Activated naive CD4-positive, alpha-beta T cell treated with anti-CD3 and anti-CD28 coated beads, Interleukin-2, amount 10 ng/mL, durations not matched to agents 7 days and 5 days (primary cell): ENCODE measurements around the gene MACC1.

Experiments
- CTCF ChIA-PET: fragments of 350-600 bp; sonication (Branson Sonifier 250); formaldehyde crosslinking; loops from one replicate; lab custom pipeline; 2021; ENCODE audit warnings: antibody characterized with exemption; lab: Charles Lee
- DNase-seq: peaks from one replicate; pipeline ENCODE4 v3.0.0-alpha.2; 2020
- H3K27ac Mint-ChIP-seq: one replicate; pipeline ENCODE4 v1.8.0; 2021; ENCODE audit warnings: mild to moderate bottlenecking, moderate library complexity, mixed read lengths
- H3K27me3 Mint-ChIP-seq: one replicate; pipeline ENCODE4 v1.8.0; 2021; ENCODE audit warnings: mild to moderate bottlenecking, mixed read lengths
- H3K36me3 Mint-ChIP-seq: one replicate; pipeline ENCODE4 v1.8.0; 2021; ENCODE audit warnings: mixed read lengths
- H3K4me1 Mint-ChIP-seq: one replicate; pipeline ENCODE4 v1.8.0; 2021; ENCODE audit warnings: mixed read lengths
- H3K4me3 Mint-ChIP-seq: one replicate; pipeline ENCODE4 v1.8.0; 2021; ENCODE audit warnings: mild to moderate bottlenecking, moderate library complexity, mixed read lengths
- H3K9me3 Mint-ChIP-seq: one replicate; pipeline ENCODE4 v1.8.0; 2021; ENCODE audit warnings: mixed read lengths

MACC1 gene

DNA sequence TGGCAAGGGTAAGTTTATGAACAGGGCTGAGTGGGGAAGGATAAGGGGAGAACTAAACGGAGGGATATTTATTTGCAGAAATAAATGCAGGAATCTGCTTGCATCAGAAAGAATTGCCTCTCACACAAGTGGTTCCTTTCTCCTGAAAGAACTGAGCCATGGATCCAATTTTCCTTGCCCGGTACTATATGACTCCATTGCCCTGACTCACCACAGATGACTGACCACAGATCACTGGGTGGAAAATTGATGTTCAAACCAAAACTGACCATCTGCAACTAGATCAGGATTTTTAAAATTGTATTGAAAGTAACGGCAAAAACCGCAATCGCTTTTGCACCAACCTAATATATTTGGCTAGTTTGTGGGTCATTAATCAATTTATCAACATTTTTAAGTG lies 6.2 kb upstream of the MACC1 start:
- Mint-ChIP-seq H3K4me3 (no peak overlapping the region), H3K27ac (no peak overlapping the region), H3K27me3 (no peaks in the 10 kb centered on the region), H3K9me3 (no peaks in the 10 kb centered on the region), H3K36me3 (no peaks in the 10 kb centered on the region), H3K4me1 (no peaks in the 10 kb centered on the region)
- CTCF ChIA-PET: no interaction called here
- DNase-seq: no peak

GRCh38 chr7:20222219-20222828 lies 5.1 kb upstream of the MACC1 start:
- Mint-ChIP-seq H3K4me3 (no peak overlapping the region), H3K27ac (no peak overlapping the region), H3K4me1 (no peaks in the 10 kb centered on the region), H3K27me3 (no peaks in the 10 kb centered on the region), H3K36me3 (no peaks in the 10 kb centered on the region), H3K9me3 (no peaks in the 10 kb centered on the region)
- CTCF ChIA-PET: no interaction called here
- DNase-seq: no peak

DNA sequence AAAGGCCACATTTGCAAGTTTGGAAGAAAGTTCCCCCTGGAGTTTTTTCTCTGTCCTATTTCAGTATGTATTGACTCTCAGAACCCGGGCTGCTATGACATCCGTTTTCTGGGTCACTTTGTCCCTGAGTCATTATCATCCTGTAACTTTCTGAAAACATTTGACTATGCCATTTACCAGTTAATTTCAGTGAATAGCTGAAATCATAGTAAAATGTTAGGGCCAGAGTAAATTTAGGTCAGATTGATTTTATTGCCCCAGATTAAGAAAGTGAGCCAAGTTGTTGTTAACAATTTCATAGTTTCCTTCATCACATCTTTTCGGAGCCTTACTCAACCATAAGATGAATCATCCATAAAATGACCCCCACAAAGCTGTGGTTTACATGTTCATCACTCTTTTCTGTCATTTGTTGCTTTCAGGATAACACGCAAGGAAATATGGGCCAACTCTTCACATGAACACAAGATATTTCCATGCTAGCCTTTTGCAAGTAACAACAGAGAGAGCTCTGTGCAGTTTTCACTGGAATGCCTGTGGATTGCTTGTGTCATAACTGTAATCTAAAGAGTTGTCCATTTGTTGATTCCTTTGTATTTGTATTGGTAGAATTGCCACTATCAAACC lies 3.9 kb upstream of the MACC1 start:
- Mint-ChIP-seq H3K27ac (no peak overlapping the region), H3K36me3 (no peaks in the 10 kb centered on the region), H3K4me3 (no peak overlapping the region), H3K27me3 (no peaks in the 10 kb centered on the region), H3K9me3 (no peaks in the 10 kb centered on the region), H3K4me1 (no peaks in the 10 kb centered on the region)
- no peak for DNase-seq
- CTCF ChIA-PET: no interaction called here

DNA sequence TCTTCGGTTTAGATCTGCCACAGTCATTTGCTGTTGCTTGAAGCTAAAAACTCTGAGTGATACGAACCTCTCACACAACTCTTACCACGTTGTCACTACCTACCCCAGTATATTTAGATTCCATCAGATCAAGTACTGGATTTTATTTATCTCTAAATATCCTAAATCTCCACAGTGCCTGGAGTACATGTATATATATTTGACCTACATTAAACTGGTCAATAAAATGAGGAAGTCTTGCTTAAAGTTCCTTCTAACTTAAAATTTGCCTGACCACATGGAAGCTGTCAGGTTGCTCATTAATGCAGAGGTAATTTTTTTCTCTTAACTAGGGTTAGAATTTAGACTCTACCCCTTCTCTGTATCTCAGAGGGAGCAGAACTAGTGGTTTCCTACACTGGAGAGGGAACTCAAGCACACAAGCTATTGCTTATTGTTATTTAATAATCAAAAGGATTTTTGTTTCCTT lies 3.1 kb upstream of the MACC1 start:
- no peak overlapping the region for H3K4me3 Mint-ChIP-seq
- no peak for DNase-seq
- no peaks in the 10 kb centered on the region for H3K36me3 Mint-ChIP-seq
- no peak overlapping the region for H3K27ac Mint-ChIP-seq
- CTCF ChIA-PET: no interaction called here
- no peaks in the 10 kb centered on the region for H3K4me1 Mint-ChIP-seq
- H3K9me3 Mint-ChIP-seq: no peaks in the 10 kb centered on the region
- H3K27me3 Mint-ChIP-seq: no peaks in the 10 kb centered on the region

GRCh38 chr7:20219446-20220292 lies 2.5 kb upstream of the MACC1 start:
- no peak for DNase-seq
- no peak overlapping the region for H3K4me3 Mint-ChIP-seq
- H3K9me3 Mint-ChIP-seq: no peaks in the 10 kb centered on the region
- H3K36me3 Mint-ChIP-seq: no peaks in the 10 kb centered on the region
- CTCF ChIA-PET: interaction anchor here (1.2 kb wide), 1 partner anchor 15 kb away, joined by 3 read pairs; no protein-coding TSS in a partner anchor
- no peaks in the 10 kb centered on the region for H3K4me1 Mint-ChIP-seq
- no peaks in the 10 kb centered on the region for H3K27me3 Mint-ChIP-seq
- no peak overlapping the region for H3K27ac Mint-ChIP-seq

- no peaks in the 10 kb centered on the region for H3K9me3 Mint-ChIP-seq
- H3K4me1 Mint-ChIP-seq: no peaks in the 10 kb centered on the region
- DNase-seq: no peak
- CTCF ChIA-PET: interaction anchor here (1.2 kb wide), 1 partner anchor 16 kb away, joined by 3 read pairs; no protein-coding TSS in a partner anchor
- no peak overlapping the region for H3K4me3 Mint-ChIP-seq
- no peak overlapping the region for H3K27ac Mint-ChIP-seq
- no peaks in the 10 kb centered on the region for H3K27me3 Mint-ChIP-seq
- no peaks in the 10 kb centered on the region for H3K36me3 Mint-ChIP-seq
Observed at GRCh38 chr7:20219062-20219445, 1.9 kb upstream of the MACC1 start.

GRCh38 chr7:20218279-20218678 lies 1.1 kb upstream of the MACC1 start:
- H3K4me3 Mint-ChIP-seq: no peak overlapping the region
- H3K4me1 Mint-ChIP-seq: no peaks in the 10 kb centered on the region
- no peaks in the 10 kb centered on the region for H3K27me3 Mint-ChIP-seq
- DNase-seq: no peak
- CTCF ChIA-PET: interaction anchor here (1.2 kb wide), 1 partner anchor 17 kb away, joined by 3 read pairs; no protein-coding TSS in a partner anchor
- H3K27ac Mint-ChIP-seq: no peak overlapping the region
- no peaks in the 10 kb centered on the region for H3K9me3 Mint-ChIP-seq
- H3K36me3 Mint-ChIP-seq: no peaks in the 10 kb centered on the region

GRCh38 chr7:20216406-20217036 lies 663 bp downstream of the MACC1 start:
- no peaks in the 10 kb centered on the region for H3K4me1 Mint-ChIP-seq
- CTCF ChIA-PET: interaction anchor here (1.2 kb wide), 1 partner anchor 382 kb away, joined by 3 read pairs; no protein-coding TSS in a partner anchor
- no peak overlapping the region for H3K4me3 Mint-ChIP-seq
- H3K27ac Mint-ChIP-seq: no peak overlapping the region
- H3K9me3 Mint-ChIP-seq: no peaks in the 10 kb centered on the region
- no peaks in the 10 kb centered on the region for H3K27me3 Mint-ChIP-seq
- DNase-seq: no peak
- H3K36me3 Mint-ChIP-seq: no peaks in the 10 kb centered on the region

GRCh38 chr7:20214921-20215669 lies 2.1 kb downstream of the MACC1 start:
- Mint-ChIP-seq H3K27me3 (no peaks in the 10 kb centered on the region), H3K4me3 (no peak overlapping the region), H3K27ac (no peak overlapping the region), H3K36me3 (no peaks in the 10 kb centered on the region), H3K4me1 (no peaks in the 10 kb centered on the region), H3K9me3 (no peaks in the 10 kb centered on the region)
- no peak for DNase-seq
- CTCF ChIA-PET: no interaction called here

DNA sequence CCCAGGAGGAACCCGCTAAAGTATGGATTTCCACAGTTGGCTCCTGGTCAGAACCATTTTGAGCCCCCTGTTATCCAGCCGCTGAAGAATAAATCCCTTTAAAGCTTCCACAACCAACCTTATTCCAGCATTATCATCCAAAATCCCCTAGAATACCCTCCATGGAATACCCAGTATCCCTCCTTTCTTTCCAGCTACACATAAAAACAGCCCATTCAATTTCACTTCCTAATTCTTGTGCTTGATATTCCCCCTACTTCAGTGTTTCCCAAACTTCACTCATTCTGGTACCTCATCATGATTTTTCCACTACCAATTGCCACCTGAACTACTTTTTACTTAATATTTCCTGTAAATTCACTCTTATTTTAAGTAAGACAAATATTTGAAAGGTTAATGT lies 3.1 kb downstream of the MACC1 start:
- H3K36me3 Mint-ChIP-seq: no peaks in the 10 kb centered on the region
- no peak for DNase-seq
- CTCF ChIA-PET: no interaction called here
- H3K27me3 Mint-ChIP-seq: no peaks in the 10 kb centered on the region
- no peak overlapping the region for H3K27ac Mint-ChIP-seq
- no peaks in the 10 kb centered on the region for H3K4me1 Mint-ChIP-seq
- H3K9me3 Mint-ChIP-seq: no peaks in the 10 kb centered on the region
- H3K4me3 Mint-ChIP-seq: no peak overlapping the region

DNA sequence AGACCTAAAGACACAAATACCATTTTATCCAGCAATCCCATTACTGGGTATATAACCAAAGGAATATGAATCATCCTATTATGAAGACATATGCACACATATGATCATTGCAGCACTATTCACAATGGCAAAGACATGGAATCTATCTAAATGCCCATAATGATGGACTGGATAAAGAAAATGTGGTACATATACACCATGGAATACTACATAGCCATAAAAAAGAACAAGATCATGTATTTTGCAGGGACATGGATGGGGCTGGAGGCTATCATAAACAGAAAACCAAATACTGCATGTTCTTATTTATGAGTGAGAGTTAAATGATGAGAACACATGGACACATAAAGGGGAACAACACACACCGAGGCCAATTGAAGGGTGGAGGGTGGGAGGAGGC lies 3.8 kb downstream of the MACC1 start:
- no peak overlapping the region for H3K4me3 Mint-ChIP-seq

GRCh38 chr7:20211376-20211775 lies 5.8 kb downstream of the MACC1 start:
- Mint-ChIP-seq H3K27me3 (no peaks in the 10 kb centered on the region), H3K27ac (no peak overlapping the region), H3K4me3 (no peak overlapping the region), H3K9me3 (peaks cover 3% of the 10 kb centered on the region), H3K36me3 (no peaks in the 10 kb centered on the region), H3K4me1 (no peaks in the 10 kb centered on the region)
- no peak for DNase-seq
- CTCF ChIA-PET: no interaction called here

More for the DNA sequence above, 3.8 kb downstream of the MACC1 start:
- Mint-ChIP-seq H3K4me1 (no peaks in the 10 kb centered on the region), H3K27ac (no peak overlapping the region), H3K27me3 (no peaks in the 10 kb centered on the region), H3K9me3 (peaks cover under 1% of the 10 kb centered on the region), H3K36me3 (no peaks in the 10 kb centered on the region)
- DNase-seq: no peak
- CTCF ChIA-PET: no interaction called here

DNA sequence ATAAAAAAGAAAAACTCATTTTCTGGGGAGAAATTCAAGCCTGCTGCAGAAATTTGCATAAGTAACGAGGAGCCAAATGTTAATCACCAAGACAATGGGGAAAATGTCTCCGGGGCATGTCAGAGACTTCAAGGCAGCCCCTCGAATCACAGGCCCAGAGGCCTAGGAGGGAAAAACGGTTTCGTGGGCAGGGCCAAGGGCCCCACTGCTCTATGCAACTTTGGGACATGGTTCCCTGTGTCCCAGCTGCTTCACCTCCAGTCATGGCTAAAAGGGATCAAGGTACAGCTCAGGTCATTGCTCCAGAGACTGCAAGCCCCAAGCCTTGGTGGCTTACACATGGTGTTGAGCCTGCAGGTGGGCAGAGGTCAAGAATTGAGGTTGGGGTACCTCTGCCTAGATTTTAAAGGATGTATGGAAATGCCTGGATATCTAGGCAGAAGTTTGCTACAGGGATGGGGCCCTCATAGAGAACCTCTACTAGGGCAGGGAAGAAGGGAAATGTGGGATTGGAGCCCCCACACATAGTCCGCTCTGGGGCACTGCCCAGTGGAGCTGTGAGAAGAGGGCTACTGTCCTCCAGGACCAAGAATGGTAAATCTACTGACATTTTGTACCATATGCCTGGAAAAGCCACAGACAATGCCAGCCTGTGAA lies 8.4 kb downstream of the MACC1 start:
- no peaks in the 10 kb centered on the region for H3K4me1 Mint-ChIP-seq
- CTCF ChIA-PET: no interaction called here
- DNase-seq: no peak
- H3K27me3 Mint-ChIP-seq: no peaks in the 10 kb centered on the region
- no peak overlapping the region for H3K27ac Mint-ChIP-seq
- H3K9me3 Mint-ChIP-seq: peaks cover 3% of the 10 kb centered on the region
- H3K4me3 Mint-ChIP-seq: no peak overlapping the region
- H3K36me3 Mint-ChIP-seq: no peaks in the 10 kb centered on the region
